ENCODE results near the gene CAGE1.

- no peak for TF ChIP-seq CTCF (IDR thresholded peaks at IDR 0.05)
- no peak for TF ChIP-seq EP300 (IDR thresholded peaks at IDR 0.05)
- no peak for TF ChIP-seq POLR2AphosphoS5 (IDR thresholded peaks at IDR 0.05)
These were observed 73.6 kb downstream of the CAGE1 start for GRCh38 chr6:7315948-7316365.

All from stomach (tissue), 4 donors.